Adrenal gland (tissue), 5 donors: Measurements from ENCODE around the gene AGO1.
"Not testable (repeated sequence)": the region's sequence is repeated elsewhere in the genome, so short reads cannot be mapped to it uniquely, and the experiment has no call there.

Experiments
- CTCF ChIP-seq, 6 experiments: fragments of 450-650 bp in 4 of 6; fragments of 200-600 bp in 2 of 6; sonication (generic) in 1 of 6; IDR thresholded peaks; 1 replicate in 5 of 6; 2 replicates in 1 of 6; pipeline versions ENCODE4 v1.5.1 to v1.8.0; 2016 to 2021; ENCODE audit warnings: antibody characterized with exemption in 6 of 6, mild to moderate bottlenecking in 2 of 6, moderate library complexity in 1 of 6
- POLR2A ChIP-seq, 2 donors: fragments of 450-650 bp; IDR thresholded peaks; one replicate each; pipeline ENCODE4 v1.6.1; 2017; ENCODE audit warnings: antibody characterized with exemption in 2 of 2, mild to moderate bottlenecking in 2 of 2, moderate library complexity in 1 of 2
- donor health status: DM: no; HTN: no; CAD: no.

DNA sequence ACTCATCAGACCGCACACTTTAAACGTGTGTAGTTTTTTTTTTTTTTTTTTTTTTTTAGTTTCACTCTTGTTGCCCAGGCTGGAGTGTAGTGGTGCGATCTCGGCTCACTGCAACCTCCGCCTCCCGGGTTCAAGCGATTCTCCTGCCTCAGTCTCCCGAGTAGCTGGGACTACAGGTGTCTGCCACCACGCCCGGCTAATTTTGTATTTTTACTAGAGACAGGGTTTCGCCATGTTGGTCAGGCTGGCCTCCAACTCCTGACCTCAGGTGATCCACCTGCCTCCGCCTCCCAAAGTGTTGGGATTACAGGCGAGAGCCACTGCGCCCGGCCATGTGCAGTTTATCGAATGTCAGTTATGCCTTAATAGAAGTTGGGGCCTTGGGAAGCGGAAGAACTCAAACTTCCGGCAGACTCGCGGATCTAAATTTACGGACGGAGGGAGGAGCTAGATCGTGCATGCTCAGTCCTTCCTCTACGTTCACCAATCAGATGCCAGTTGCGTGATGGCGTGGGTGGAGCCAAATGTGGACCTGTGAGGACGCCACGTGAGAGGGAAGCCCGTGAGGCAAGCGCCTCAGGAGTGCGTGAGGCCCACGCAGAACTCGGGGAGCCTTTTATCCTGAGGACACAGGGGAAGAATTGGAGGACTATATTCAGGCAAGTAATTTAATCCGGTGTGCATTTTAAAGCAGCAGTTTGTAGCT, 13.6 kb upstream of the AGO1 start:
- TF ChIP-seq CTCF, POLR2A (IDR thresholded peaks at IDR 0.05): not testable (repeated sequence)
